HepG2 (cell line): Measurements from ENCODE around the gene TPM3. TPM values are rescaled to one million over a fixed set of nuclear protein-coding genes. Genes with fewer than 3 reads are reported as not detected.
A peak's percentile ranks its signal among the peaks of the same experiment; 100 is the strongest.

Experiments used
- ASH2L ChIP-seq: fragments of 300-600, 200-600 bp; sonication (generic); IDR thresholded peaks from 2 replicates; pipeline ENCODE4 v1.7.0; 2017; ENCODE audit warnings: low read depth, mild to moderate bottlenecking, moderate library complexity, mixed read lengths, low read length; ENCODE audit not compliant: insufficient read length
- ATAD3A ChIP-seq: sonication (generic); formaldehyde crosslinking; IDR thresholded peaks from 2 replicates; pipeline ENCODE4 v1.4.0; 2020; ENCODE audit warnings: missing genetic modification reagents
- ATF7 ChIP-seq, 2 experiments: fragments of 450-650 bp in 1 of 2; sonication (generic) in 1 of 2; formaldehyde crosslinking in 1 of 2; IDR thresholded peaks; 2 replicates each; pipeline versions ENCODE4 v1.4.0 to v1.6.1; 2016 to 2020; ENCODE audit warnings: antibody characterized with exemption in 1 of 2, mild to moderate bottlenecking in 1 of 2, missing genetic modification reagents in 1 of 2
- CEBPB ChIP-seq: IDR thresholded peaks from 2 replicates; pipeline ENCODE4 v1.6.1; 2011; ENCODE audit warnings: low read depth, low read length, improper control_type of control experiment, borderline replicate concordance
- CREB3 ChIP-seq: sonication (generic); formaldehyde crosslinking; IDR thresholded peaks from 2 replicates; pipeline ENCODE4 v1.5.0; 2020; ENCODE audit warnings: missing genetic modification reagents
- EHMT2 ChIP-seq: fragments of 200-600 bp; sonication (generic); IDR thresholded peaks from 2 replicates; pipeline ENCODE4 v1.7.0; 2017; ENCODE audit warnings: antibody characterized with exemption, low read depth, low read length, borderline replicate concordance
- ELK4 ChIP-seq: sonication (generic); formaldehyde crosslinking; IDR thresholded peaks from 2 replicates; pipeline ENCODE4 v1.9.0; 2021; ENCODE audit warnings: missing genetic modification reagents, borderline replicate concordance
- HOXA9 ChIP-seq: sonication (generic); formaldehyde crosslinking; IDR thresholded peaks from 2 replicates; pipeline ENCODE4 v1.8.1; 2022; ENCODE audit warnings: missing genetic modification reagents, mild to moderate bottlenecking, moderate library complexity, borderline replicate concordance
- IKZF5 ChIP-seq: IDR thresholded peaks from 2 replicates; pipeline ENCODE4 v1.6.1; 2018; ENCODE audit warnings: missing genetic modification reagents, mild to moderate bottlenecking, missing compliant biosample characterization
- NFATC3 ChIP-seq: sonication (generic); formaldehyde crosslinking; IDR thresholded peaks from 2 replicates; pipeline ENCODE4 v1.5.1; 2020; ENCODE audit warnings: mild to moderate bottlenecking, missing genetic modification reagents
- PAX8 ChIP-seq: sonication (generic); formaldehyde crosslinking; IDR thresholded peaks from 2 replicates; pipeline ENCODE4 v1.8.0; 2022; ENCODE audit warnings: mild to moderate bottlenecking, missing genetic modification reagents, borderline replicate concordance
- PRMT3 ChIP-seq: sonication (generic); formaldehyde crosslinking; IDR thresholded peaks from 2 replicates; pipeline ENCODE4 v1.8.1; 2022; ENCODE audit warnings: low read depth, mild to moderate bottlenecking, moderate library complexity, missing genetic modification reagents, borderline replicate concordance
- TP53 ChIP-seq: sonication (generic); formaldehyde crosslinking; conservative IDR thresholded peaks from 2 replicates; pipeline ENCODE4 v1.4.0; 2020; ENCODE audit warnings: missing genetic modification reagents
- YEATS4 ChIP-seq: sonication (generic); formaldehyde crosslinking; IDR thresholded peaks from 2 replicates; pipeline ENCODE4 v1.4.0; 2020; ENCODE audit warnings: missing genetic modification reagents, borderline replicate concordance
- ZNF260 ChIP-seq: sonication (generic); formaldehyde crosslinking; IDR thresholded peaks from 2 replicates; pipeline ENCODE4 v1.4.0; 2020; ENCODE audit warnings: missing genetic modification reagents, low read depth, mild to moderate bottlenecking, borderline replicate concordance
- ZNF317 ChIP-seq: sonication (generic); formaldehyde crosslinking; IDR thresholded peaks from 2 replicates; pipeline ENCODE4 v1.5.0; 2020; ENCODE audit warnings: mild to moderate bottlenecking, missing genetic modification reagents
- ZNF549 ChIP-seq: sonication (generic); formaldehyde crosslinking; IDR thresholded peaks from 2 replicates; pipeline ENCODE4 v1.5.0; 2020; ENCODE audit warnings: missing genetic modification reagents
- ZNF572 ChIP-seq: sonication (generic); formaldehyde crosslinking; IDR thresholded peaks from 2 replicates; pipeline ENCODE4 v1.5.1; 2020; ENCODE audit warnings: mild to moderate bottlenecking, missing genetic modification reagents
- ZNF605 ChIP-seq: sonication (generic); formaldehyde crosslinking; IDR thresholded peaks from 2 replicates; pipeline ENCODE4 v1.8.0; 2022; ENCODE audit warnings: mild to moderate bottlenecking, missing genetic modification reagents
- ZNF775 ChIP-seq: sonication (generic); formaldehyde crosslinking; IDR thresholded peaks from 2 replicates; pipeline ENCODE4 v1.4.0; 2020; ENCODE audit warnings: missing genetic modification reagents, mild to moderate bottlenecking, moderate library complexity, borderline replicate concordance
- ZNF800 ChIP-seq: sonication (generic); formaldehyde crosslinking; IDR thresholded peaks from 2 replicates; pipeline ENCODE4 v1.4.0; 2020; ENCODE audit warnings: missing genetic modification reagents
- ZSCAN31 ChIP-seq: sonication (generic); formaldehyde crosslinking; IDR thresholded peaks from 2 replicates; pipeline ENCODE4 v1.5.0; 2020; ENCODE audit warnings: low read depth, mild to moderate bottlenecking, missing genetic modification reagents
- polyA plus RNA-seq, 8 experiments: library from polyadenylated mRNA; depleted of rRNA in 3 of 8; stranded (reverse) in 7 of 8; unstranded in 1 of 8; fragments of >200 nt; fragmentation: Illumina TruSeq in 4 of 8; extraction: Trizol in 4 of 8; gene quantifications; 2 replicates each; pipeline versions ENCODE4 v1.2.1 to v1.2.3, GENCODE V29; 2011 to 2016; ENCODE audit warnings: low read depth in 4 of 8, missing spikeins in 1 of 8, mixed read lengths in 1 of 8; ENCODE audit not compliant: insufficient read depth in 1 of 8
- total RNA-seq, 5 experiments: library from RNA; depleted of rRNA; stranded (reverse); fragments of >200 nt; fragmentation: Illumina TruSeq; extraction: Trizol; gene quantifications; 2 replicates each; pipeline ENCODE4 v1.2.3, GENCODE V29; 2016; ENCODE audit warnings: low read depth in 1 of 5

TPM3 gene
- total and polyA plus RNA-seq, 2 of the 13 experiments (the other 11 are each of a cell fraction or from before 2014, with no cell fraction given), result 160 to 307 TPM

GRCh38 chr1:154220071-154220969 lies 28.4 kb upstream of the TPM3 start, which contains the start of gene UBAP2L (continued):
- TF ChIP-seq ZNF572 (CRISPR knock-in tag) (no peak), ATAD3A (CRISPR knock-in tag) (no peak), ZNF260 (CRISPR knock-in tag) (no peak), ZNF800 (0 out of 2 replicates have a peak, but pooled peaks have one; percentile 84), ZNF605 (CRISPR knock-in tag) (peak; percentile 95), ZSCAN31 (peak; percentile 82; the same call in 1 of the 2 replicates), TP53 (peak; percentile 38; the same call in 1 of the 2 replicates), ZNF775 (CRISPR knock-in tag) (no peak; the same call in 1 of the 2 replicates), CREB3 (peak; percentile 96; the same call in 1 of the 2 replicates), ATF7 (IDR thresholded peaks at IDR 0.05) (no peak), ATF7 (CRISPR knock-in tag; IDR thresholded peaks at IDR 0.05) (no peak), ZNF317 (CRISPR knock-in tag) (peak; percentile 84), HOXA9 (no peak), CEBPB (no peak), ELK4 (CRISPR knock-in tag) (0 out of 2 replicates have a peak, but pooled peaks have one; percentile 10), YEATS4 (CRISPR knock-in tag) (peak; percentile 98), IKZF5 (CRISPR knock-in tag) (peak; percentile 89), EHMT2 (no peak), PRMT3 (CRISPR knock-in tag) (0 out of 2 replicates have a peak, but pooled peaks have one; percentile 49), PAX8 (CRISPR knock-in tag) (no peak), NFATC3 (CRISPR knock-in tag) (peak; percentile 85; the same call in 1 of the 2 replicates), ASH2L (peak; percentile 83), ZNF549 (CRISPR knock-in tag) (no peak; the same call in 1 of the 2 replicates)
